Measurements from ENCODE around the gene UHRF1. TPM values are rescaled to one million over a fixed set of nuclear protein-coding genes. Genes with fewer than 3 reads are reported as not detected.

UHRF1 gene
- total and polyA plus RNA-seq, 2 donors from 2014 or later, result 0.19 to 3.1 TPM

DNA sequence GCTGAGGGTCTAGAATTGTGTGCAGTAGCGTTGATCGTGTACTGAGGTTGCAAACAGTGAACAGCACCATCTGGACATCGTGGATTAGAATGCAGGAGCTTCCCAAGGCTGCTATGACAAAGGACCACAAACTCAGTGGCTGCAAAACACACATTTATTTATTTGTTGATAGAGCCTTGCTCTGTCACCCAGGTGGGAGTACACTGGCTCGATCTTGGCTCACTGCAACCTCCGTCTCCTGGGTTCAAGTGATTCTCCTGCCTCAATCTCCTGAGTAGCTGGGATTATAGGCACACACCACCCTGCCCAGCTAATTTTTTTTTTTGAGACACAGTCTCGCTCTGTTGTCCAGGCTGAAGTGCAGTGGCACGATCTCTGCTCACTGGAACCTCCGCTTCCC lies 2.3 kb upstream of the UHRF1 start:
- FAIRE-seq (no peak), DNase-seq (no peak)
- H3K9me3 ChIP-seq (ENCODE audit: control insufficient read depth in 2 of 3, insufficient read depth in 1 of 3, low read length in 3 of 3), result no peaks in the 10 kb centered on the region
- no peak overlapping the region for H3K27ac ChIP-seq (ENCODE audit: low read depth in 2 of 2, low read length in 2 of 2)
- no peak overlapping the region for H3K4me3 ChIP-seq (ENCODE audit: low read length in 3 of 3)
- no peaks in the 10 kb centered on the region for H3K36me3 ChIP-seq (ENCODE audit: control insufficient read depth in 2 of 3, insufficient read depth in 3 of 3, low read length in 3 of 3)
- TF ChIP-seq, protein P1, sequence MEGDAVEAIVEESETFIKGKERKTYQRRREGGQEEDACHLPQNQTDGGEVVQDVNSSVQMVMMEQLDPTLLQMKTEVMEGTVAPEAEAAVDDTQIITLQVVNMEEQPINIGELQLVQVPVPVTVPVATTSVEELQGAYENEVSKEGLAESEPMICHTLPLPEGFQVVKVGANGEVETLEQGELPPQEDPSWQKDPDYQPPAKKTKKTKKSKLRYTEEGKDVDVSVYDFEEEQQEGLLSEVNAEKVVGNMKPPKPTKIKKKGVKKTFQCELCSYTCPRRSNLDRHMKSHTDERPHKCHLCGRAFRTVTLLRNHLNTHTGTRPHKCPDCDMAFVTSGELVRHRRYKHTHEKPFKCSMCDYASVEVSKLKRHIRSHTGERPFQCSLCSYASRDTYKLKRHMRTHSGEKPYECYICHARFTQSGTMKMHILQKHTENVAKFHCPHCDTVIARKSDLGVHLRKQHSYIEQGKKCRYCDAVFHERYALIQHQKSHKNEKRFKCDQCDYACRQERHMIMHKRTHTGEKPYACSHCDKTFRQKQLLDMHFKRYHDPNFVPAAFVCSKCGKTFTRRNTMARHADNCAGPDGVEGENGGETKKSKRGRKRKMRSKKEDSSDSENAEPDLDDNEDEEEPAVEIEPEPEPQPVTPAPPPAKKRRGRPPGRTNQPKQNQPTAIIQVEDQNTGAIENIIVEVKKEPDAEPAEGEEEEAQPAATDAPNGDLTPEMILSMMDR (IDR thresholded peaks at IDR 0.05; ENCODE audit: borderline replicate concordance, extremely low read depth, insufficient read depth), result no peak
- no peaks in the 10 kb centered on the region for H3K27me3 ChIP-seq (ENCODE audit: control insufficient read depth, insufficient read depth, low read length)
- intact Hi-C loops (cut with DNase I), result no loop called here
- H3K9ac ChIP-seq (ENCODE audit: low read length in 3 of 3), result no peak overlapping the region
- peaks cover 0 to 14% (median 13%) of the 10 kb centered on the region in 3 donors for H3K4me1 ChIP-seq (ENCODE audit: control insufficient read depth in 2 of 3, insufficient read depth in 2 of 3, low read depth in 1 of 3, low read length in 3 of 3)

DNA sequence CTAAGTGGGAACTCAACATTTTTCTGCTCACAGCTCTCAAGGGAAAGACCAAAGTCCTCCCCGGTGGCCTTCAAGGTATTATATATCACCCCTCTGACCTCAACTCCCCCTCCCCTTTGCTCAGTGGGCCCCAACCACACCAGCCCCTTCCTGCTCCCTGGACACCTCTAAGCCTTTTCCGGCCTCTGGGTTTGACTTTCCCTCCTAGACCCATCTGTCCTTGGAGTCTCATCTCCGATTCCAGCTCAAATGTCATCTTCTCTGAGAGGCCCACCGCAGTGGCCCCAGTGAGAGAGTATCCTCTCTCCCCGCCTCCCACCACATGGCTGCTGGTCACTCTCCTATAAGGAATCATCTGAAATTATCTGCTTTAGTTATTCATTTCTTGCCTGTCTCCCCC lies 941 bp upstream of the UHRF1 start:
- TF ChIP-seq, protein P1 (IDR thresholded peaks at IDR 0.05; ENCODE audit: borderline replicate concordance, extremely low read depth, insufficient read depth), result no peak
- H3K4me3 ChIP-seq (ENCODE audit: low read length in 3 of 3), result no peak overlapping the region
- DNase-seq, result peak in 4 of 5 donors; percentile 83 to 92 (median 85)
- no peaks in the 10 kb centered on the region for H3K27me3 ChIP-seq (ENCODE audit: control insufficient read depth, insufficient read depth, low read length)
- no peak overlapping the region for H3K9ac ChIP-seq (ENCODE audit: low read length in 3 of 3)
- no peaks in the 10 kb centered on the region for H3K36me3 ChIP-seq (ENCODE audit: control insufficient read depth in 2 of 3, insufficient read depth in 3 of 3, low read length in 3 of 3)
- peaks cover 0 to 15% (median 13%) of the 10 kb centered on the region in 3 donors for H3K4me1 ChIP-seq (ENCODE audit: control insufficient read depth in 2 of 3, insufficient read depth in 2 of 3, low read depth in 1 of 3, low read length in 3 of 3)
- no peak overlapping the region for H3K27ac ChIP-seq (ENCODE audit: low read depth in 2 of 2, low read length in 2 of 2)
- intact Hi-C loops (cut with DNase I), result no loop called here
- FAIRE-seq, result no peak
- no peaks in the 10 kb centered on the region for H3K9me3 ChIP-seq (ENCODE audit: control insufficient read depth in 2 of 3, insufficient read depth in 1 of 3, low read length in 3 of 3)

DNA sequence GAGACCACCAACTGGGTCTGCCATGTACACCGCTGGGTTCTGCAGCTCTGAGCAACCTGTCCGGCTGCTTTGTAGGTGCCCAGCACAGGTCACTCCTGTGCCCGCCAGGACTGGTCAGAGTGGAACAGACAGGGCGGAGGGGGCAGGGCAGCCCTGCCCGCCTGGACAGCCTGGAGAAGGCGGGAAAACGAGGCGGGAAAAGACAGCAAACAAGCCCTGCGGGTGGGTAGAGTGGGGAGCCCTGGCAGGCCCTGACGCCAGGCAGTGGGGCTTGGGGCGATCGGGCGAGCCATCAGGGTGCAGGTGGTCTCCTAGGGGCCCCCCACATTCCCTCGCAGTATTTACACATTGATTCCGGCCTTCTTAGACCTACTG lies 533 bp upstream of the UHRF1 start:
- H3K36me3 ChIP-seq (ENCODE audit: control insufficient read depth in 2 of 3, insufficient read depth in 3 of 3, low read length in 3 of 3), result no peaks in the 10 kb centered on the region
- no peak overlapping the region for H3K4me3 ChIP-seq (ENCODE audit: low read length in 3 of 3)
- no peak overlapping the region for H3K9ac ChIP-seq (ENCODE audit: low read length in 3 of 3)

More for the DNA sequence above, 533 bp upstream of the UHRF1 start:
- no peaks in the 10 kb centered on the region for H3K27me3 ChIP-seq (ENCODE audit: control insufficient read depth, insufficient read depth, low read length)
- H3K27ac ChIP-seq (ENCODE audit: low read depth in 2 of 2, low read length in 2 of 2), result no peak overlapping the region
- TF ChIP-seq, protein P1 (IDR thresholded peaks at IDR 0.05; ENCODE audit: borderline replicate concordance, extremely low read depth, insufficient read depth), result no peak
- H3K4me1 ChIP-seq (ENCODE audit: control insufficient read depth in 2 of 3, insufficient read depth in 2 of 3, low read depth in 1 of 3, low read length in 3 of 3), result peaks cover 0 to 15% (median 13%) of the 10 kb centered on the region in 3 donors
- FAIRE-seq (no peak), DNase-seq (peak in 4 of 5 donors; percentile 53 to 79 (median 60))
- intact Hi-C loops (cut with DNase I), result no loop called here
- H3K9me3 ChIP-seq (ENCODE audit: control insufficient read depth in 2 of 3, insufficient read depth in 1 of 3, low read length in 3 of 3), result no peaks in the 10 kb centered on the region
